Thyroid gland (tissue), 4 donors: ENCODE measurements around the gene POLR2M.

Experiments used
- CTCF ChIP-seq, 6 experiments: fragments of 200-600 bp in 3 of 6; fragments of 450-650 bp in 3 of 6; sonication (generic) in 3 of 6; IDR thresholded peaks; one replicate each; pipeline ENCODE4 v1.5.1; 2016 to 2019; ENCODE audit warnings: antibody characterized with exemption in 6 of 6, mild to moderate bottlenecking in 2 of 6, inconsistent platforms in 1 of 6, moderate library complexity in 1 of 6
- POLR2A ChIP-seq, 2 donors: fragments of 450-650 bp; IDR thresholded peaks; one replicate each; pipeline ENCODE4 v1.6.1; 2017; ENCODE audit warnings: antibody characterized with exemption in 2 of 2, mild to moderate bottlenecking in 2 of 2, moderate library complexity in 1 of 2

- no peak for TF ChIP-seq POLR2A (IDR thresholded peaks at IDR 0.05)
- no peak for TF ChIP-seq CTCF (IDR thresholded peaks at IDR 0.05)
These were observed 8.3 kb upstream of the POLR2M start for GRCh38 chr15:57698243-57698642.
